Skeletal muscle satellite cell (primary cell): ENCODE data around the gene PPP1R2.

Experiments
- H3K27me3 ChIP-seq: 2 replicates; pipeline ENCODE4 v1.7.0; 2013; ENCODE audit warnings: low read length; ENCODE audit not compliant: control insufficient read depth, insufficient read depth
- H3K36me3 ChIP-seq: 2 replicates; pipeline ENCODE4 v1.7.0; 2013; ENCODE audit warnings: mild to moderate bottlenecking, control low read depth, low read length; ENCODE audit not compliant: insufficient read depth
- H3K4me1 ChIP-seq: 2 replicates; pipeline ENCODE4 v1.7.0; 2013; ENCODE audit warnings: low read length; ENCODE audit not compliant: control insufficient read depth, insufficient read depth
- H3K4me2 ChIP-seq: 2 replicates; pipeline ENCODE4 v1.7.0; 2013; ENCODE audit warnings: mild to moderate bottlenecking, low read length
- H3K4me3 ChIP-seq: 2 replicates; pipeline ENCODE4 v1.7.0; 2013; ENCODE audit warnings: low read length
- H3K9ac ChIP-seq: 2 replicates; pipeline ENCODE4 v1.7.0; 2013; ENCODE audit warnings: mild to moderate bottlenecking, low read depth, low read length, moderate library complexity
- H3K9me3 ChIP-seq: replicated peaks from 2 replicates; pipeline ENCODE4 v1.7.0; 2013; ENCODE audit warnings: mild to moderate bottlenecking, control low read depth, low read length

Gene PPP1R2

DNA sequence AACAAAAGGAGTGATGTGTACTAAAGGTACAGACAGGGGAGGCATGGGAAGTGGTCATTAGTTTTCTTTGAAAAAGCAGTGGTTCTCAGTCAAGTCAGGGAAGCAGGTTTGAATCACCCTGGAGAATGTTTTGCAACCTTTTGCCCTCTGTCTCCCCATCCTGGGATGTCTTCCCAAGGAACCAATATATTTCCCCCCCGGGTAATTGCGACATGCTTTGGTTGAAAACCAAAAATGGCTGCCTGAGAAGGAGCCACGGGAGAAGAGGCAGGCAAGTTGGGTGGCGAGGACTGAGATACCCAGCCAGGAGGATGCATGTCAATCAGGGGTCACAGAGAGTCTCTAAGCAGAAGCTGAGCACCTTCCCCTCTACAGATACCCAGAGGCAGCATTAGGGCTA lies 20.2 kb upstream of the PPP1R2 start:
- Histone ChIP-seq H3K4me2 (no peak overlapping the region), H3K27me3 (peaks cover 49% of the 10 kb centered on the region), H3K9me3 (no peaks in the 10 kb centered on the region), H3K36me3 (no peaks in the 10 kb centered on the region), H3K4me3 (no peak overlapping the region), H3K4me1 (no peaks in the 10 kb centered on the region), H3K9ac (no peak overlapping the region)

DNA sequence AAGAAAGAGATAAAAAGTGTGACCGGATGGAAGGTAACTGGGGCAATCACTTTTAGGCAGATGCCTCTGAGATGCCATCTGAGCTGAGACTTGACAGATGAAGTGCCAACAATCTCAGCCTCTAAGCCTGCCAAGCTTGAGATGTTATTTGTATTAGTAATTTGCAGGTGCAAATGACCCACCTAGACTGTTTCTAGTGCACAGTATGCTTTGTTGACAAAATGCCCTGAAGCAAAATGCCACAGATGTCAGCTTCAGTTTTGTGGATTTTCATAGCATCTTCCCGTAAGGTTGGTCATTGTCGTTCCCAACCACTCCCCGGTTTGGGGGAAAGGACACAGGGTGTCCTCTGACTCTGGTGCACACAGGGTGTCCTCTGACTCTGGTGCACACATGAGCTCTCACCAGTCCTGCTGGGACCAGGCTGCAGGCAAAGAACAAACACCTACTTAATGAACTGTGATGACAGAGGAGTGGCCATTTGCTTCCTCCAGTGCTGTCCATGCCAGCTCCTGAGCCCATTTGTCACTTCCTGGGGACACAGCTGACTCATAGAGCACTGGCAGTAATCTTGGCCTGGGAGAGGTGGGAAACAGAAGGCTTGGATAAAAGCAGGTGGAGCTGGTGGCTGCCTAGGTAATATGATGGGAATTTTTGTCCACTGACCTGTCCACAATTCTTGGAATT lies 16.7 kb upstream of the PPP1R2 start:
- H3K9me3 ChIP-seq, result no peaks in the 10 kb centered on the region
- H3K4me3 ChIP-seq, result no peak overlapping the region
- H3K36me3 ChIP-seq, result no peaks in the 10 kb centered on the region
- H3K4me2 ChIP-seq, result no peak overlapping the region
- peaks cover 30% of the 10 kb centered on the region for H3K27me3 ChIP-seq
- no peak overlapping the region for H3K9ac ChIP-seq
- H3K4me1 ChIP-seq, result no peaks in the 10 kb centered on the region

DNA sequence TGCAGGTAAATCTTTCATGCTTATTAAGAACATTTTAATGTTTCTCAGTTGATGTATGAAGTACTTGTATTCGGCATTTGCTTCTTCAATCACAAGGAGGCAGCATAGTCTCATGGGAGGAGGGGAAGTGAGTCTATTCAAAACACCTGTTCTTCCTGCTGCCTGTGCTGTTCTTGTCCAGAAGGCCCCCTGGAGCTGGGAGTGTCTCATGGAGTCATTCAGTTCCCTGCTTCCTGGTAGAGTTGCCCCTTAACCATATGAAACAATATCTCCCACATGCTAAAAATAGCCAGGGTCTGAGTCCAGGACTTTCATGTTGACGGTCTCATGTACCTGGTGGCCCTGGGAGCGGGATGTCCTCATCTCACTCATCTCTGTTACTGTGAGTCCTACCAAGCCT lies 15.5 kb upstream of the PPP1R2 start:
- Histone ChIP-seq H3K27me3 (peaks cover 31% of the 10 kb centered on the region), H3K36me3 (no peaks in the 10 kb centered on the region), H3K4me3 (no peak overlapping the region), H3K4me2 (no peak overlapping the region), H3K9me3 (no peaks in the 10 kb centered on the region), H3K9ac (no peak overlapping the region), H3K4me1 (no peaks in the 10 kb centered on the region)

DNA sequence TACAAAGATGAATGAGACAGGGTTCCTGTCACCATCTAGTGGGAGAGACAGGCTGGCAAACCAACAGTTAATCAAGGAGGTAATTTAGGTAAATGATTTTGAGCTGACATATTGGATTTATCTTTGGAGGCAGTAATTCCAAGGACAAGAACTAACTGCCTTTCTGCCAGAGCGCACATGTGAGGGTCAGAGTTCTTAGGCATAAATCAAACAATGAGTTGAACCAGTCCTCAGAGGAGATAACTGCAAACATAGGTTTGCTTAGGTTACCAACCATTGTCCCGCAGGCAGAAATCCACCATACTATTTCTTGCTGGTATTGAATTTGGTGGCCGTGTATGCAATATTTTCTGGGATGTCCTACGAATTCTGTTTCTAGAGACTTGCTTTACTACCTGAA lies 14.2 kb upstream of the PPP1R2 start:
- H3K27me3 ChIP-seq, result peaks cover 28% of the 10 kb centered on the region
- H3K9ac ChIP-seq, result no peak overlapping the region
- no peaks in the 10 kb centered on the region for H3K4me1 ChIP-seq

DNA sequence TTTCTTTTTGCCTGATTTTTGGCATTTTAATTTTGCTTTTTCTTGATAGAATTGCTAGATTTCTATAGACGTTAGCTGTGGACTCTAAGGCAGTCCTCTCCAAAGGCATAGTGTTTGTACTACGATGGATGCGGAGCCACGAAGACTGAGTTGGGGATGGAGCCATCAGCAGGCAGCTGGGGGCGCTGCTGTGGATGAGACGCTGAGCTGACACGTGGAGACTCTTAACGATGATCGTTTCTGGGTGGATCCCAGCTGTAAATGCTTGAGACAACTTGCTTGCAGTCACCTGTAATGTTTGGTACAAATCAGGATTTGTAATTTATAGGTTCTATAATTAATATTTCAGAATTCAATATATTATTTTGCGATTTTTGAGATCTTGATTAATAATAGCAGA lies 13.3 kb upstream of the PPP1R2 start:
- Histone ChIP-seq H3K36me3 (no peaks in the 10 kb centered on the region), H3K9ac (no peak overlapping the region), H3K4me1 (no peaks in the 10 kb centered on the region), H3K9me3 (no peaks in the 10 kb centered on the region), H3K4me2 (no peak overlapping the region), H3K27me3 (peaks cover 33% of the 10 kb centered on the region), H3K4me3 (no peak overlapping the region)

More for the DNA sequence above, 14.2 kb upstream of the PPP1R2 start:
- Histone ChIP-seq H3K4me2 (no peak overlapping the region), H3K4me3 (no peak overlapping the region), H3K9me3 (no peaks in the 10 kb centered on the region), H3K36me3 (no peaks in the 10 kb centered on the region)

DNA sequence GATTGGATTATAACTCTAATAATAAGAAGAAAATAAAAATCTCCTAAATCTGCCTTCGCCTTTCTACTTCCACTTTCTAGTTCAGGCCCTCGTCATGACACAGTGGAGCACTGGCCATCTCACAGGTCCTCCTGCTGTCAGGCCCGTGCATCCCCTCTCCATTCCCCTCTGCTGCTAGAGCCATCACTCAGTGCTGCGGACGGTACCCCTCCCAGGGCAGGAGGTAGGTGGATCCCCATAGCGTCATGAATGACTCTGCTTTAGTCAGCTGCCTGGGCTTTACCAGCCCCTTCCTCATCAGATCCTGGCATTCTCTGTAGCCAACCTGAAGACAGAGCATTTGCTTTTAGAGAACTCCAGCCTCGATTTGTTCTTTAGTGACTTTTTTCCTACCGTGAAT lies 12.0 kb upstream of the PPP1R2 start:
- no peaks in the 10 kb centered on the region for H3K4me1 ChIP-seq
- no peaks in the 10 kb centered on the region for H3K36me3 ChIP-seq
- no peak overlapping the region for H3K4me3 ChIP-seq
- H3K9ac ChIP-seq, result no peak overlapping the region
- H3K4me2 ChIP-seq, result no peak overlapping the region
- H3K27me3 ChIP-seq, result peaks cover 38% of the 10 kb centered on the region
- no peaks in the 10 kb centered on the region for H3K9me3 ChIP-seq

DNA sequence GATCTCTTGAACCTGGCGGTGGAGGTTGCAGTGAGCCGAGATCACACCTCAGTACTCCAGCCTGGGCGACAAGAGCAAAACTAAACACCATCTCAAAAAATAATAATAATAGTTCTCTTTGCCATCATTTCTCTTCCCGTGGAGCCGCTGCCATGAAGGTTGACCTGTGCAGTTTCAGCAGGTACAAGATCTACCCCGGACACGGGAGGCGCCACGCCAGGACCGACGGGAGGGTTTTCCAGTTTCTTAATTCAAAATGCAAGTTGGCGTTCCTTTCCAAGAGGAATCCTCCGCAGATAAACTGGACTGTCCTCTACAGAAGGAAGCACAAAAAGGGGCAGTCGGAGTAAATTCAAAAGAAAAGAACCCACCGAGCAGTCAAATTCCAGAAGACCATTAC lies 11.3 kb upstream of the PPP1R2 start:
- no peak overlapping the region for H3K9ac ChIP-seq
- no peak overlapping the region for H3K4me3 ChIP-seq
- no peaks in the 10 kb centered on the region for H3K36me3 ChIP-seq
- H3K4me1 ChIP-seq, result no peaks in the 10 kb centered on the region
- no peaks in the 10 kb centered on the region for H3K9me3 ChIP-seq
- H3K27me3 ChIP-seq, result peaks cover 34% of the 10 kb centered on the region
- no peak overlapping the region for H3K4me2 ChIP-seq

DNA sequence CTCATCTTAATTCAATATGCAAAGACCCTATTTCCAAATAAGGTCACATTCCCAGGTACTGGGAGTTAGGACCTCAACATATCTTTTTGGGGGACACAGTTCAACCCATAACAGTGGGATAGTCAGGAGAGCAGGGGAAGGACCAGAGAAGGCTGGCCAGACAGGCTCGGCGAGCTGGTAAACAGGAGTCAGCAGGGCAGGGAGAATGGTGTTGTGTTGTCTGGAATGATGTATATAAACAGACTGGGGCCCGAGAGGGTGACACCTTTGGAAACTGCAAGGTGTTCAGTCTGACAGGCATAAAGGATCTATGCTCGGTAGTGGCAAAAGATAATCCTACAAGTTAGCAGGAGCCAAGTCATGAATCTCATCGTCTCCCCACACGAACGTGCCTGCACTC lies 10.1 kb upstream of the PPP1R2 start:
- H3K27me3 ChIP-seq, result peaks cover 31% of the 10 kb centered on the region
- H3K4me2 ChIP-seq, result no peak overlapping the region
- H3K9me3 ChIP-seq, result no peaks in the 10 kb centered on the region
- no peaks in the 10 kb centered on the region for H3K4me1 ChIP-seq
- no peak overlapping the region for H3K4me3 ChIP-seq
- no peaks in the 10 kb centered on the region for H3K36me3 ChIP-seq
- no peak overlapping the region for H3K9ac ChIP-seq

DNA sequence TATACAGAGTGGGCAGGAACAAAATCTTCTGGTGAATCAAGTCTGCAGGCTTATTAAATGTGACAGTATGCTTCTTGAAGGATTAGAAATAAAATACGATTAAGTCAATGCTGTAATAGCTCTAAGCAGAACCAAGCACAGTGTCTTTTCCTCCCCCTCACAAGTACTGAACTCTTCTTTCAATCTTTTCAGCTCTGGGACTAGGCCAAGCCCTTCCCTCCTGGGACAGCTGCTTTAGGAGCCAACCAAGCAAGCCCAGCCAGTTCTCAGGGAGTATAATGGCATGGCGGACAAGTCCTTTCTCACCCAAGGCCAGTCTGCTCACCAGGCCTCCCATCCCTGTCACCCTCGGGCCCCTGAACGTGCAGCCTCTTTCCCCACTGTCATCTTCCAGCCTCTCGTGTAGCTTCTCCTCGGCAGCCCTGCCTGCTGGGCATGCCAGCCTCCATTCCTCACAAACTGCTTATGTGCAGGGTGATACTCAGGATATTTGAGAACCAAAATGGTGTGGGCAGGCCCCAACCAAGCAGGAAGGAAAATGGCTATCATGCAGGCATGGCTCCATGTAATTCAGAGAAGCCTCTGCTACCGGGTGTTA lies 8.4 kb upstream of the PPP1R2 start:
- H3K4me1 ChIP-seq, result peaks cover 4% of the 10 kb centered on the region
- H3K36me3 ChIP-seq, result no peaks in the 10 kb centered on the region
- no peaks in the 10 kb centered on the region for H3K9me3 ChIP-seq
- no peak overlapping the region for H3K9ac ChIP-seq
- no peak overlapping the region for H3K4me3 ChIP-seq
- peaks cover 34% of the 10 kb centered on the region for H3K27me3 ChIP-seq
- no peak overlapping the region for H3K4me2 ChIP-seq

DNA sequence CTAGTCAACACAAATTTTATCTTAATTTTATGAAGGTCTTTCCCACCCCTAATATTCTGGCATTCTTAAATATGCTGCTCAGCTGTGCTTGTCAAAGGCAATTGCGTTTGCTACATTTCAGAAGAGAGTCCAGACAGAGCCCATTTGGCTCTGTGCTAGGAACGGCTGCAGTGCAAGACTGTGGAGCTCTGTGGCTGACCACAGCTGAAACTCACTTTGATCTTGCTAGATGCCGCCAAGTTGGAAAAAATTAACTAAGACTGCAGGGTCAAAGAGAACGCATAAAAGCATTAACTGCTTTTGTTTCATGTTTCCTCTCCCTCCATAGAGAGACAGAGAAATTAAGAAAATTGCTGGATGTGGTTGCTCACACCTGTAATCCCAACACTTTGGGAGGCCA lies 7.6 kb upstream of the PPP1R2 start:
- Histone ChIP-seq H3K9me3 (no peaks in the 10 kb centered on the region), H3K4me3 (no peak overlapping the region), H3K9ac (no peak overlapping the region), H3K27me3 (peaks cover 29% of the 10 kb centered on the region), H3K36me3 (no peaks in the 10 kb centered on the region), H3K4me1 (peaks cover 9% of the 10 kb centered on the region), H3K4me2 (no peak overlapping the region)

DNA sequence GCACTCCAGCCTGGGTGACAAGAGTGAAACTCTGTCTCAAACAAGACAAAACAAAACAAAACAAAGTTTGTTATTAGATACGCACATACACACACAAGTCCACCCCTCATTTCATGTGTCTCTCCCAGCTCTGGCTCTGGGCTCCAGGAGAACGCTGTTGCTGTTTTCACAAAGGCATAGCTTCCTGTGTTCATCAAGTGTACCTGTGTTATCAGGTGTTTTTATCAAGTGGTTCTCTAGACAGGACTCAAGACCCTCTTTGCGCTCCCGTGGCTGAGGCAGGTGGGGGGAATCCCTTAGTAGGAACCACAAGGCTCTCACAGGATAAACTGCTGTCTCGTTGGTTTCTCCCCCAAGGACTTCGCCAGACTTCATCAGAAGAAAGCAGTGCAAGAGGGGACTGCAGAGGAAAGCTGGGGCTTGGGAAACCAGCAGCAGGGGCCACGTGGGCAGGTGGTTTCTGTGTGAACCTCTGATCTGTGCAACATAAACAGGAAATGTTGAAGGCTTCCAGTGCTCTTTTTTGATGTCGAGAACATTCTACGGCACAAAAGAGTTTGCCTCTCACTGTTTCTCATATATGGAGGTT lies 6.9 kb upstream of the PPP1R2 start:
- Histone ChIP-seq H3K36me3 (no peaks in the 10 kb centered on the region), H3K9ac (no peak overlapping the region), H3K27me3 (peaks cover 24% of the 10 kb centered on the region), H3K4me3 (no peak overlapping the region), H3K4me1 (peaks cover 12% of the 10 kb centered on the region), H3K4me2 (no peak overlapping the region), H3K9me3 (no peaks in the 10 kb centered on the region)

DNA sequence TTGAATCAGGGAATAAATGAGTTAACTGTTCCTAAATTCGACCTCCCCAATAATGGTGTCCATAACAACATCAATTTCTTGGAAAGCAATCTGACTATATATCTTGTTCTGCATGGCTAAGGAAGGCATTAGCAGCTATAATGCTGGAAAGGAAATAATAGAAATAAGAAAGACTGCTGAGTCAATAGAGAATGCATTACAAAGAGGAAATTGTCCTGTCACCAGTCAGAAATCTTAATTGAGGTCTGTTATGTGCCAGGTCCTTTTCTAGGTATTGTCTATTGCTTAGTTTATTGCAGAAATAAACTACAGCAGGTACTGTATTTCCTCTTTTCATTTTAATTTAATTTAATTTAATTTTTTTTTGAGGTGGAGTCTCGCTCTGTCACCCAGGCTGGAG lies 5.9 kb upstream of the PPP1R2 start:
- Histone ChIP-seq H3K9ac (no peak overlapping the region), H3K4me3 (no peak overlapping the region), H3K36me3 (no peaks in the 10 kb centered on the region), H3K4me2 (no peak overlapping the region), H3K4me1 (peaks cover 12% of the 10 kb centered on the region), H3K9me3 (no peaks in the 10 kb centered on the region), H3K27me3 (peaks cover 20% of the 10 kb centered on the region)
